Activated T-cell treated with anti-CD3 and anti-CD28 coated beads, Interleukin-2, amount 50 U/mL, for 72 hours (primary cell): ENCODE results near the gene CCDC148. TPM values are rescaled to one million over a fixed set of nuclear protein-coding genes. Genes with fewer than 3 reads are reported as not detected.
"Not testable (repeated sequence)": the region's sequence is repeated elsewhere in the genome, so short reads cannot be mapped to it uniquely, and the experiment has no call there.

ENCODE experiments used
- ATAC-seq, 2 donors: fragments of 150-1000 bp; cut with Tn5 transposase; replicated peaks in 1 of 2; 2 replicates each; pipeline ENCODE4 v1.10.0; 2021; ENCODE audit warnings: moderate library complexity in 2 of 2, mild to moderate bottlenecking in 1 of 2
- DNase-seq, 2 donors: peaks; one replicate each; pipeline ENCODE4 v3.0.0; 2021 to 2022; ENCODE audit warnings: mixed read lengths in 1 of 2
- H3K27ac Mint-ChIP-seq: one replicate; pipeline ENCODE4 v1.8.0; 2022; ENCODE audit warnings: mild to moderate bottlenecking, moderate library complexity, mixed read lengths
- H3K27me3 Mint-ChIP-seq: one replicate; pipeline ENCODE4 v1.8.0; 2022; ENCODE audit warnings: low read depth, mixed read lengths
- H3K36me3 Mint-ChIP-seq, 2 donors: one replicate each; pipeline ENCODE4 v1.8.0; 2022; ENCODE audit warnings: mixed read lengths in 2 of 2, mild to moderate bottlenecking in 1 of 2; ENCODE audit not compliant: insufficient read depth in 2 of 2
- H3K4me1 Mint-ChIP-seq: one replicate; pipeline ENCODE4 v1.8.0; 2022; ENCODE audit warnings: low read depth, mixed read lengths
- H3K4me3 Mint-ChIP-seq, 2 donors: one replicate each; pipeline ENCODE4 v1.8.0; 2022; ENCODE audit warnings: mild to moderate bottlenecking in 2 of 2, mixed read lengths in 2 of 2, moderate library complexity in 2 of 2
- H3K9me3 Mint-ChIP-seq, 2 donors: one replicate each; pipeline ENCODE4 v1.8.0; 2022; ENCODE audit warnings: mixed read lengths in 2 of 2
- total RNA-seq, 2 donors: library from RNA; stranded (reverse); gene quantifications; one replicate each; pipeline ENCODE4 v1.2.3, GENCODE V29; 2022

CCDC148 gene
- total RNA-seq, 2 donors from 2014 or later, result 0.14 TPM; not detected in 1

- peaks cover 7% of the 10 kb centered on the region for H3K27me3 Mint-ChIP-seq
- H3K9me3 Mint-ChIP-seq, result no peaks in the 10 kb centered on the region
- no peak for ATAC-seq
- no peak overlapping the region for H3K4me3 Mint-ChIP-seq
- H3K36me3 Mint-ChIP-seq, result no peaks in the 10 kb centered on the region
- no peak for DNase-seq
- no peak overlapping the region for H3K27ac Mint-ChIP-seq
- peaks cover 6% of the 10 kb centered on the region for H3K4me1 Mint-ChIP-seq
These were observed 138.9 kb downstream of the CCDC148 start for GRCh38 chr2:158317642-158318041.

DNA sequence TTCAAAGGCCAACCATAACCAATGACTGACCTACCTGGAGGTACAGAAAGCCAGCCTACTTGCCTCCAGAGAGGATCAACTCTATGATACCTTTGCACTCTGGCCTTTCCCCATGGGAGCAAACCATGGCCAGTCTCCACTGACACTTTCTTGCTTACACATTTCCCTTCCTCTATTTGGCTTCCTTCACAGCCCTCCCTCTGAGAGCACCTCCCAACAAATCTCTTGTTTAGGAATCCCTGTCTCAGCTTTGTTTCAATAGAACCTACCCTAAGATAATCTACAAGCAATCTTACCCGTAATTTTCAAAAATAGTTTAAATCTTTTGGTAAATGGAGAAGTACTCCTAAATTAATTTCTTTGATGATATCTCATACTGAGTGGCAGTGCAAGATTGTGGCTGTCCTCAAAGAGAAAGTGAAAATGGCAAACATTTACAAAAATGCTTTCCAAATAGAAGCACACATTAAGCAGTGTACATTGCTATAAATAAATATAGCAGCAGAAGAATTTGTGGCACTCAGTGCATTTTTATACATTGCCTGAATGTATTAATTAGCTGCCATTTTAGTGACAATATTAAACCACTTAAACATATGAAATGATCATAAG is 140.6 kb downstream of the CCDC148 start:
- Mint-ChIP-seq H3K9me3 (no peaks in the 10 kb centered on the region), H3K27ac (no peak overlapping the region), H3K36me3 (no peaks in the 10 kb centered on the region), H3K4me3 (no peak overlapping the region), H3K4me1 (peaks cover 6% of the 10 kb centered on the region), H3K27me3 (peaks cover 7% of the 10 kb centered on the region)
- ATAC-seq, result no peak
- no peak for DNase-seq

GRCh38 chr2:158315000-158315399 is 141.6 kb downstream of the CCDC148 start:
- DNase-seq (no peak), ATAC-seq (no peak)
- H3K27me3 Mint-ChIP-seq, result peaks cover 7% of the 10 kb centered on the region
- H3K36me3 Mint-ChIP-seq, result no peaks in the 10 kb centered on the region
- no peak overlapping the region for H3K4me3 Mint-ChIP-seq
- H3K27ac Mint-ChIP-seq, result no peak overlapping the region
- H3K9me3 Mint-ChIP-seq, result no peaks in the 10 kb centered on the region
- peaks cover 6% of the 10 kb centered on the region for H3K4me1 Mint-ChIP-seq

DNA sequence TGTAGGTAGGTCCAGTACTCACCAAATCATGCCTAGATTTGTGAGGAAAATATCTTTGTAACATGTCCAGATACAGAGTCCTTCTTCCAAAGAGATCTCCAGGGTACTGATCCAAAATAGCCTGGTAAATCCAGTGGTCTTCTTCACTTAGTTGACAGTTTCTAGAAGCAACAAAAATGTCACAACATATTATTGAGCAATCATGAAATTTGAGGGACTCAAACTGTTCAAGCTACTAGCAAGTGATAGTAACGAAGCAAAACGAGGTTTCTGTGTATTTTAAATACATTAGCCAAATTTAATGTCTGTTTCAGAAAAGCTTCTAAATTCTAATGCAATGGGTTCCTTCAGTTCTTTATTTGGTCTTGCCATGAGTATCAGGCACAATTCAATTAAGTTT is 142.8 kb downstream of the CCDC148 start:
- Mint-ChIP-seq H3K9me3 (no peaks in the 10 kb centered on the region), H3K36me3 (no peaks in the 10 kb centered on the region), H3K27ac (no peak overlapping the region), H3K4me1 (peaks cover 6% of the 10 kb centered on the region), H3K4me3 (no peak overlapping the region), H3K27me3 (peaks cover 7% of the 10 kb centered on the region)
- no peak for DNase-seq
- no peak for ATAC-seq

- Mint-ChIP-seq H3K4me3 (no peak overlapping the region), H3K27ac (no peak overlapping the region), H3K9me3 (no peaks in the 10 kb centered on the region), H3K4me1 (peaks cover 6% of the 10 kb centered on the region), H3K27me3 (peaks cover 7% of the 10 kb centered on the region), H3K36me3 (no peaks in the 10 kb centered on the region)
- ATAC-seq (no peak), DNase-seq (no peak)
These were observed 143.6 kb downstream of the CCDC148 start for GRCh38 chr2:158312981-158313380.

DNA sequence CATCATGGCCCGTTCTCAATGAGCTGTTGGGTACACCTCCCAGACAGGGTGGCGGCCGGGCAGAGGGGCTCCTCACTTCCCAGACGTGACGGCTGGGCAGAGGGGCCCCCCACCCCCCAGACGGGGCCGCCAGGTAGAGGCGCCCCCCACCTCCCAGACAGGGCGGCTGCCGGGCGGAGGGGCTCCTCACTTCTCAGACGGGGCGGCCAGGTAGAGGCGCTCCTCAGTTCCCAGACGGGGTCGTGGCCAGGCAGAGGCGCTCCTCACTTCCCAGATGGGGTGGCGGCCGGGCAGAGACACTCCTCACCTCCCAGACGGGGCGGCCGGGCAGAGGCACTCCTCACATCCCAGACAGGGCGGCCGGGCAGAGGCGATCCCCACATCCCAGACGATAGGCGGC is 146.1 kb downstream of the CCDC148 start:
- not testable (repeated sequence) for H3K4me3 Mint-ChIP-seq, H3K27ac Mint-ChIP-seq, H3K36me3 Mint-ChIP-seq, ATAC-seq, H3K9me3 Mint-ChIP-seq, H3K4me1 Mint-ChIP-seq, DNase-seq, H3K27me3 Mint-ChIP-seq

GRCh38 chr2:158305501-158305900 is 151.1 kb downstream of the CCDC148 start:
- Mint-ChIP-seq H3K27ac (no peak overlapping the region), H3K4me3 (no peak overlapping the region), H3K9me3 (peaks cover 2% of the 10 kb centered on the region in 2 donors), H3K36me3 (no peaks in the 10 kb centered on the region), H3K4me1 (no peaks in the 10 kb centered on the region), H3K27me3 (no peaks in the 10 kb centered on the region)
- ATAC-seq, result no peak
- DNase-seq, result no peak

- H3K36me3 Mint-ChIP-seq, result peaks cover 0 to 3% of the 10 kb centered on the region in 2 donors
- ATAC-seq (no peak), DNase-seq (no peak)
- no peak overlapping the region for H3K4me3 Mint-ChIP-seq
- no peaks in the 10 kb centered on the region for H3K9me3 Mint-ChIP-seq
- H3K4me1 Mint-ChIP-seq, result no peaks in the 10 kb centered on the region
- no peak overlapping the region for H3K27ac Mint-ChIP-seq
- no peaks in the 10 kb centered on the region for H3K27me3 Mint-ChIP-seq
These were observed 156.2 kb downstream of the CCDC148 start for GRCh38 chr2:158300394-158300793.

- ATAC-seq (no peak), DNase-seq (no peak)
- Mint-ChIP-seq H3K36me3 (peaks cover 0 to 3% of the 10 kb centered on the region in 2 donors), H3K27me3 (no peaks in the 10 kb centered on the region), H3K4me1 (no peaks in the 10 kb centered on the region), H3K4me3 (no peak overlapping the region), H3K9me3 (no peaks in the 10 kb centered on the region), H3K27ac (no peak overlapping the region)
These were observed 158.9 kb downstream of the CCDC148 start for GRCh38 chr2:158297606-158298005.

- Mint-ChIP-seq H3K4me3 (no peak overlapping the region), H3K27ac (no peak overlapping the region), H3K9me3 (no peaks in the 10 kb centered on the region), H3K27me3 (no peaks in the 10 kb centered on the region), H3K36me3 (peaks cover 0 to 3% of the 10 kb centered on the region in 2 donors), H3K4me1 (no peaks in the 10 kb centered on the region)
- ATAC-seq (no peak), DNase-seq (no peak)
These were observed 159.4 kb downstream of the CCDC148 start for GRCh38 chr2:158297120-158297519.

DNA sequence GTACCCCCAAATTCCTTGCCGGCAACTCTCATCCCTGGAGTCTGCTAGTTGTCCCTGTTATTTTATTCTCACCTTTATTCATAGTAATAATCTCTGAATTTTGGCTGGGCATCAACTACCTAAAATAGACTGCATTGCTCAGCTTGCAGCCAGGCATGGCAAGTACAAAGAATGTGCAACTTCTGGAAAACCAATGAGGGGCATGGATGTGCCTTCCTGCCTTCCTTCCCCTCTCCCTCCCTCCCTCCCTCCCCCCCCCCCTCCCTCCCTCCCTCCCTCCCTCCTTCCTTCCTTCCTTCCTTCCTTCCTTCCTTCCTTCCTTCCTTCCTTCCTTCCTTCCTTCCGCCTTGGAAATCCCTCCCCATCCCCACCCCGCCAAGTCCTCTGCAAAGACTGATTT is 162.8 kb downstream of the CCDC148 start:
- Mint-ChIP-seq H3K4me1 (no peaks in the 10 kb centered on the region), H3K9me3 (no peaks in the 10 kb centered on the region), H3K27me3 (no peaks in the 10 kb centered on the region), H3K4me3 (no peak overlapping the region), H3K27ac (no peak overlapping the region), H3K36me3 (no peaks in the 10 kb centered on the region)
- DNase-seq (no peak), ATAC-seq (no peak)

DNA sequence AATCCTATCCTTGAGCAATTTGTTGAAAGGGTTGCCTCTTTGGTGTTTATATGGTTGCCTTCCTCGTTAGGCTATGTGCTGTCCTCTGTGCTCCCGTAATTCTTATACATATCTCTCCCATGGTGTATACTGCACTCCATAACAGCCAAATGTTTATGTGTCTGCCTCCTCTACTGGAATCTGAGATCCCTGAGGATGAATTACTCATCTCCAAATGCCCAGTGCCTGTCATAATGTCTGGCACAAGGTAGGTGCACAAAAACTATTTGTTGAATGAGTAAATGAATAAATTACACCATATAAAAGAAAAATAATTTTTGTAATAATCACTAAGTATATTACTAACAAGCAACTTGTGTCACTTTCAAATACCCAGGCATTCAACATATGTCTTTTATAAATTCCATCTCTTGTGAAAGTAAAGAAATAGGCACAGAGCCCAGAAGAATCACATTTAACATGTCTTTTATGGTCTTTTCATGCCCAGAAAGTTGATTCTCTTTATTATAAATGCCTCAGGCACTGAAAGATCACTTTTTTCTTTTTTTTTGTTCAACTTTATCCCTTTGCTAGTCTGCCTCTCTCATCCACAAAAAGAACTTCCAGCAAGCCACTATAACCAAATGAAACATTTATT is 164.9 kb downstream of the CCDC148 start:
- Mint-ChIP-seq H3K4me1 (no peaks in the 10 kb centered on the region), H3K27ac (no peak overlapping the region), H3K9me3 (no peaks in the 10 kb centered on the region), H3K36me3 (no peaks in the 10 kb centered on the region), H3K27me3 (no peaks in the 10 kb centered on the region), H3K4me3 (no peak overlapping the region)
- ATAC-seq (no peak), DNase-seq (no peak)

- H3K4me3 Mint-ChIP-seq, result no peak overlapping the region
- H3K36me3 Mint-ChIP-seq, result no peaks in the 10 kb centered on the region
- no peak overlapping the region for H3K27ac Mint-ChIP-seq
- H3K27me3 Mint-ChIP-seq, result no peaks in the 10 kb centered on the region
- H3K4me1 Mint-ChIP-seq, result no peaks in the 10 kb centered on the region
- DNase-seq (no peak), ATAC-seq (no peak)
- no peaks in the 10 kb centered on the region for H3K9me3 Mint-ChIP-seq
These were observed 166.3 kb downstream of the CCDC148 start for GRCh38 chr2:158290225-158290624.
